GM19468 (cell line): ENCODE data around the gene C18orf63.

Source experiments
- ATAC-seq: cut with Tn5 transposase; IDR thresholded peaks from one replicate; pipeline ENCODE4 v1.9.1; 2021; ENCODE audit warnings: mild to moderate bottlenecking, moderate library complexity, moderate number of reproducible peaks; ENCODE audit not compliant: unreplicated experiment; ENCODE audit errors: extremely low read depth

Gene C18orf63

DNA sequence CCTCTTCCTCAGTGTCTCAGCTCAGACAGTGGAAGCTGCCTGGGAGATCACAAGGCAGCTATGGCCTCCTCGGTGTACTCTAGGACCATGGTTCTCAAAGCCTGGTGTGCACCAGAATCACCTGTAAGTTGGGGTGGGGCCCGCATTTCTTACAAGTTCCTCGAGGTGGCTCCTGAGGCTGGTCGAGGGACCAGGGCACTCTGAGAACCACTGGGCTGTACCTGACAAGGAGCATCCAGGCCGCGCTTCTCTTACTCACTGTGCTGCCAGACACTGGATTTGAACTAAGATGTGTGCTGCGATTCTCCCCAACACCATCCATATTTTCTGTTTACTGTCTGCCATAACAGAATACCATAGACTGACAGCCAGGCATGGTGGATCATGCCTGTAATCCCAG, 81.9 kb downstream of the C18orf63 start:
- ATAC-seq = no peak

DNA sequence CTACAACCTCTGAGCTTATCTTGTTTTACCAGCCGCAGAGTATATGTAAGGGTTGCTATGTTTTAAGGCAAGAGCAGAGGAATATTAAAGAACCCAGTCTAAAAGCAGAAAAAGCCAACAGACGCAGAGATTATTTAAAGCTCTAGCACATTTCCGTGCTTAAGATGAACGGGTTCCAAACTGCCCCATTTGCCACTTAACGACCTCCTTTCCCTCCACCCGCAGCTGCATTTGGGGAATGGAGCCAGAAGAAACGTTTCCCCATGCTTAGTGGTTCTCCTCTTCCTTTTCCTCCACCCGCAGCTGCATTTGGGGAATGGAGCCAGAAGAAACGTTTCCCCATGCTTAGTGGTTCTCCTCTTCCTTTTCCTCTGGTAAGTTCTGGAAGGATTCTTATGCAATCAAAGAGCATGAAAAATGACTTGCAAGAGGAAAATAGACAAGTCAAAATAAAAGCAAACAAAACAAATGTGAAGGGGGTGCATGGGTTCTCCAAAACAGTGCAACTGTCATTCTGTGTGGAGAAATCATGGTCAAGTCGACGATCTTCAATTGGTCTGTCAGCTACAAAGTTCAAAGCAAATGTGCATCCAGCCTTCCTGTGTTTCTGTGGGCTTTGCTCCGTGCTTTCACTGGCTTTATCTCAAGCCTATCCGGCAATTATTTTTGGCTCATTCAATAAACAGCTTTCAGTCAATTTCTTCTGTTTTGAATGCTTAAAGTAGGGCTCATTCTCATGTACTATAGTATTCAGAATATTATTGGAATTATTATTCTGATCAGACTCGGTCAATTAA, 83.7 kb downstream of the C18orf63 start:
- no peak for ATAC-seq

DNA sequence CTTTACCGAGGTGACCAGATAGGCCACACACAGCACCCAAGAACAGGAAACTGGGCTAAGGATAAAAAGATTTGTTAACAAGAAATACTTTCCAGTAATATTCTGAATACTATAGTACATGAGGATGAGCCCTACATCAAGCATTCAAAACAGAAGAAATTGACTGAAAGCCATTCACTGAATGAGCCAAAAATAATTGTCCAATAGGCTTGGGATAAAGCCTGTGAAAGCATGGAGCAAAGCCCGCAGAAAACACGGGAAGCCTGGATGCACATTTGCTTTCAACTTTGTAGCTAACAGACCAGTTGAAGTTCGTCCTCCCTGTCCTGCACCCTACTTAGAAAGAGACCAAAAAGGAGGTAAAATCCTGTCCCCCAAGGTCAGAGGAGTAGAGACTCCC, 85.2 kb downstream of the C18orf63 start:
- ATAC-seq = no peak

DNA sequence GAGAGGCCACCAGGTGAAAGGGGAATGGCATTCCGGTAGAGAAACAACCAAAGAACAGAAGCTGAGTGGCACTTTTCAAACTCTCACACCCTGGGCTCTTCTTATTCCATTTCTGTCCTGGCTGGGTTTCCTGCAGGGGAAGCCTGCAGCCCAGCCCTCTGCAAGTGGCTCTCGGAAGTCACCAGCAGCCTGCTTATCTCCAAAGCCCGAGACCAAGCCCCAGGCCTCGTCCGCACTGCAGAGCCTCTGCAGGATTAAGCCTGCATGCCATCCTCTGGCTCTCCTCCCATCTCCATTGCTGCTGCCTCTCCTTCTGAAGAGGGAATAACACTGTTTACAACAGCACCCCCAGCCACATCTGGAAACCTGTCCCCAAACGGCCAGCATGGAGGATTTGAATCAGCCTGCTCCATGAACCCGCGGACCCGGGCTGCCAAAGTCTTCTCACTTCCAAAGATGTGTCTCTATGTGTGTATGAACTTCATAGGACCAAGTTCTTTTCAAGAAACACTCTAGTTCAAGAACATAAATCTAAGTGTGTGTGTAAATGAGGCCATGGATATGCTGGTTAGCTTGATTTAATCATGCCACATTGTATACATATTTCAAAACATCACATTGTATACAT, 87.3 kb downstream of the C18orf63 start:
- ATAC-seq = no peak

DNA sequence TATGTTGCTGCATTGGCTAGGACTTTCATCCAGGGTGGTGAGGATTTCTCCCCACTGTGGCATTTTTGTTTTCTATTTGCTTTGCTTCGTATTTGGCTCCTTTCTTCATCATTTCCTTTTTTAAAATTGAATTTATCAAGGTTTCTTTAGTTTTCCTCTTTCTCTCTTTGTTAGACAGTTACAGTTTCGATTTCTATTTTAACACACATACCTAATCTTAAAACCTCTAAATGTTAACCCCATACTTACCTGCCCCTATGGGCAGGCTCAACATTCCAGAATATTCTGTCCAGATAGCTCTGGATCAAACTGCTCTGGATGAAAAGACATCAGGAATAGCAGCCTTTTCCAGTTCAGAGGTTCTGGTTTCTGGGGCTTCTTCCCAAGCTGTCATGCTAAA, 92.2 kb downstream of the C18orf63 start:
- no peak for ATAC-seq
